HG03045 (cell line): Measurements from ENCODE around the gene OR2AG2.

ENCODE experiments used
- ATAC-seq: cut with Tn5 transposase; IDR thresholded peaks from one replicate; pipeline ENCODE4 v1.9.1; 2021; ENCODE audit warnings: mild to moderate bottlenecking, moderate library complexity; ENCODE audit not compliant: unreplicated experiment

OR2AG2 gene

DNA sequence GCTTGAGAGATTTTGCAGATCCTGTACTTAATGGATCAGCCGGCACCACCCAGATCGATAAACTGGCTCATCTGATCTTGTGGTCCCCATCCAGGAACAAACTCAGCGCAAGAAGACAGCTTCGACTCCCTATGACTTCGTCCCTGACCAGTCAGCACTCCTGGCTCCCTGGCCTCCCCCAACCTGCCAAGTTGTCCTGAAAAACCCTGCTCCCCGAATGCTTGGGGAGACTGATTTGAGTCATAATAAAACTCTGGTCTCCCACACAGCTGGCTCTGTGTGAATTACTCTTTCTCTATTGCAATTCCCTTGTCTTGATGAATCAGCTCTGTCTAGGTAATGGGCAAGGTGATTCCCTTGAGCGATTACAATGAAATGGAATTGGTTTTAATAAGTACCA, 29.5 kb downstream of the OR2AG2 start:
- ATAC-seq = no peak

DNA sequence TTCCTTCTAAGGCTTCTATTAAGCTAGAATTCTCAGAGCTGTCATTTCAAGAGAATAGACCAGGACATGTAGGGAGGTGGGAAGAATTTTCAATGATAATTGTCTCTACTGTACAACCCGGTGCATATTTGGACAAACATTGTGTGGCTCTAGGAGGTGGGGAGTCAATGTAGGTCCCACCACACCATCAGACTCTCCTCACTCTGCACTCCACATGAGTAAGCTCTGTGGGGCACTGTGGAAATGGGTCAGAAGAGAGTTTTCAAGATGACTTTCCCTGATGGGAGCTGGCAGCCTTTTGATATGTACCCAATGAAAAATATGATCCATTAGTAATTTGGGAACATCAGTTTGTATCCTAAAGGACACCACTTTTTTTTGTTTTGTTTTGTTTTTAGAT, 33.2 kb downstream of the OR2AG2 start:
- no peak for ATAC-seq

DNA sequence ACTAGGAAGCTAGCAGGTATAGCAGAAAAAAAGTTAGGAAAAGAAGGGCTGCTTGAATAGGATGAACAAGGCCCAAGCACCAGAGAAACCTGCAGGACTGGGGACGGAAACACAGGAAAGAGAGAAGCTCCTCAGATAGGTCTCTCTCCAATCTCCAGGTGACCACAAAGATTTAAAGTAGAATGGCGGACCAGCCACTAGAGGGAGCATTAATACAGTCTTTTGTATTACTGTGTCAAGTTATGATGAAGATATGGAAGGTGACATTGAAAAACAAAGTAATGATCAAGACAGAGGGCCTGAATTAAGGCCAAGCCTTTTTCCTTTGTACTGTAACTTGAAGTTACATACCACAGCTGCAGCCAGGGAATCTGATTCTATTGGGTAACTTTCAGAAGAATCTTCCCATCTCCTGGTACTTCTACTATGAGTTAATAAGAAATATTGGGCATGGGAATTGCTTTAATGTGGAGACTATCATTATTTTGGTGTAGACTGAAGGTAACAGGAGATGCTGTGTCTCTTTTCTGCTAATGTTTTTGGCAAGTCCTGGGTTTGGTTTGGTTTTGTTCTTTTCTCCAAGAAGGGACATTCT, 33.8 kb downstream of the OR2AG2 start:
- ATAC-seq = peak; percentile 73

DNA sequence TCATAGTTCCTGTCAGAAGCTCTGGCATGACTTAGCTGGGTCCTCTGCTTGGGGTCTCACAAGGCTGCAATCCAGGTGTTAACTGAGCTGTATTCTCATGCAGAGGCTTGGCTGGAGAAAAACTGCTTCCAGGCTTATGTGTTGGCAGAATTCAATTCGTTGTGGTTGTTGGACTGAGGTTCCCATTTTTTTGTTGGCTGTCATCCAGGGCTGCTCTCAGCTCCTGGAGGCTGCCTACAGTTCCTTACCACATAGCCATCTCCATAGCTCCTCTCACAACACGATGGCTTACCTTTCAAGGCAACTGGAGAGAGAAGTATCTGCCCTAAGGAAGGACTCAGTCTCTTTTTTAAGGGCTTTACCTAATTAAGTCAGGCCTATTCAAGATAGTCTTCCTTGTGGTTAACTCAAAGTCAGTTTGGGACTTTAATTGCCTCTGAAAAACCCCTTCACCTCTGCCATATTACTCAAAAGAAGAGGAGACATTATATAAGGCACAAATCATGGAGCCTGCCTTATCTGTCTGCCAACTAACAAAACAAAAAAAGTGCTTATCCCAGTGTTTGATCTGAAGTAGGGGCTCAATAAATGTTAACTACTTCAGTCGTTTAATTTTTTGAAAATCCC, 35.2 kb downstream of the OR2AG2 start:
- no peak for ATAC-seq

DNA sequence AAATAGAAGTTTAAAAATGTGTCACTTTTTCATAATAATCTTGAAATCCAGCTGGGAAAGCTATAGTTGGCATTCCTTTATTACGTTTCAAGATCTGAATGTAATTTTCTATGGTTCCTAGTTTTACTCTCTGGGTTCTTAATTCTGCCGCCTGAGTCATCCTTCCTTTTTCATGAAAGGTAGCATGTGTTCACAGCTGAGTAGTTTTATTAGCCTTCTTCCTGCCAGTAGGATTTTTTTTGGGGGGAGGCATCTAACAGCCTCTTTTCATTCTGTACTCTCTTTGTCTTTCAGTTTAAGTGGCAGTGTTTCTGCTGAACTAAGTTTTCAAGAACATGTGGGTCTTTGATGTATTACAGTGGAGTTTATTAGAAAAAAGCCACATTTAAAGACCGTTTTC, 36.5 kb downstream of the OR2AG2 start:
- ATAC-seq = no peak

DNA sequence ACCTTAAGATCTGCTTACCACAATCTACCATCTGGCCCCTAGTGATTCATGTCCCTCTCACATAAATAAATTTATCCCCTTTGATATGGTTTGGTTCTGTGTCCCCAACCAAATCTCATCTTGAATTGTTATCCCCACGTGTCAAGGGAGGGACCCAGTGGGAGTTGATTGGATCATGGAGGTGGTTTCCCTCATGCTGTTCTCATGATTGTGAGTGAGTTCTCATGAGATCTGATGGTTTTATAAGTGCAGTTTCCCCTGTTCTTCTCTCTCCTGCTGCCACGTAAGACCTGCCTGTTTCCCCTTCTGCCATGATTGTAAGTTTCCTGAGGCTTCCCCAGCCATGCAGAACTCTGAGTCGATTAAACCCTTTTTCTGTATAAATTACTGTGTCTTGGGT, 37.2 kb downstream of the OR2AG2 start:
- ATAC-seq = no peak

DNA sequence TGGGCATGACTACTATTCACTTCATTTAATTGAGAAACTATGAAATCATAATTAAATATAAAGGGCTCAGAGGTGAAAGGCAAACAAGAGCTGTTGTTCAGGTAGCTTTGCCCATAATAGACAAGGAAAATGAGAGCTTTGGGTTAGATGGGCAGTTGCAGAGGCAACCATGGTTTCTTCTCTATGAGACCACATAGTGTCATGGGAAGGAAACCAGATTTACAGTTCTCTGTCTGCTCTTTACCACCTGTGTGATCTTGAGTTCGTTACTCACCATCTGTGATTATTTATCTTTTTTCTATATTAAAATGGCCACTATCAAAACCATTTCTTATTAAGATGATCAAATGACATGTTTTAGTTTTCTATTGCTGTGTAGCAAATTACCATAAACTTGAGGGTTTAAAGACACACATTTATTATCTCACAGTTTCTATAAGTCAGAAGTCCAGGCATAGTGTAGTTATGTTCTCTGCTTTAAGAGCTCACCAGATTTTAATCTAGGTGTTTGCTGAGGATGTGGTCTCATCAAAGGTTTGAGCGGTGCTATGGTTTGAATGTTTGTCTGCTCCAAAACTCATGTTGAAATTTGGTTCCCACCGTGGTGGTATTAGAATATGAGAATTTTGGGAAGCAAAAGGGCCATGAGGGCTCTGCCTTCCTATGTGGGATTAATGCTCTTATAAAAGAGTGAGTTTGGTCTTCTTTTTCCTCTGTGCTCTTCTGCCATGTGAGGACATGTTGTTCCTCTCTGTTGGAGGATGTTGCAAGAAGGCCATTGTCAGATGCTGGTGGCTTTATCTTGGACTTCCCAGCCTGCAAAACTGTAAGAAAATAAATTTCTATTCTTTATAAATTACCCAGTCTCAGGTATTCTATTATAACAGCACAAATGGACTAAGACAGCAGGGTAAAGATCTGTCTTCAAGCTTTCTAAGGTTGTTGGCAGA, 38.2 kb downstream of the OR2AG2 start:
- ATAC-seq = no peak

DNA sequence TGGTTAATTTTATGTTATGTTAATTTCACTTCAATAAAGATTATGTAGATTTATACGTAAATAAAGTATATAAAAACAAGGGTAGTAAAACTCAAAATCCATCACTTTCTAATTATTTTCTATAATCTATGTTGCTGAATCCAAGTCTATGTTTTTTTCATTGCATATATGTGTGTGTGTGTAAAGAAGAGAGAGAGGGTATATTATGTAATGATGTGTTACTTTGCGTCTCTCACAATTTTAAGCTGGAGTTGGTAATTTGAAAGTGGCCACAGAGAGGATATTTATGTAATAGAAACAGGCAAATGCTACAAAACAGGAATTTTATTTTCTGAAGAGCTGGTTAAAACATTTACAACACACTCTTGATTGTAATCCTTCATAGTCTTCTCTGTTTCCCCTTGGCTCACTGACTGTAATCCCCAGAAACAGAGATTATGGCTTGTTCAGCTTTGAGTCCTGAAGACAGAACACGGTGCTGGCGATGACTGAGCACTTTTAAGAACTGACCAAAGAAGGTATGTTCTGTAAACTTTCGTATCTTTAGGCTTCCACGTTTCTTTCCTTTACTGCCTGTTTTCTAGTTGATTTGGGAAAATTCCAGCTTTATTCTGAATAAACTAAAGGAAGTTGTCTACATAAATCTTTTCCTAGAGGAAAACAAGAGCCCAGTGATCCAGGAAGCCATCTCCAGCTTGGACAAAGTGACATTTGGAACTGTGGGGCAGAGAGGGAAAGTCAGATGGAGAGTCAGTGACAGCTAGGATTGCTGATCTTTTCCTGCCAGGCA, 43.6 kb downstream of the OR2AG2 start:
- ATAC-seq = no peak

DNA sequence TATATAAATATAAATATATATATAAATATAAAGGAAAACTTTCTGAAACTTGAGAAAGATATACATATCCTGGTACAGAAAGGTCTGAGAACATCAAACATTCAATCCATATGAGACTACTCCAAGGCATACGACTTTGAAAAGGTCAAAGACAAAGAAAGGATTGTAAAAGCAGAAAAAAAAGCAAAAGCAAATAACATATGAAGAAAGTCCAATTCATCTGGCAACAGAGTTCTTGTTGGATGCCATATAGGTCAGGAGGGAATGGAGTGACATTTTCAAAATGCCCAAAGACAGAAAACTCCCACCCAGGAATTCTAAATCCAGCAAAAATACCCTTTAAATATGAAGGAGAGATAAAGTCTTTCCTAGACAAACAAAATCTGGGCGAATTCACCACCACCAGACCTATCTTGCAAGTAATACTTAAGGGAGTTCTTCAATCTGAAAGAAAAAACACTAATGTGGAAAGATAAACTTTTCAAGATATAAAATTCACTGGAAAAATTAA, 46.3 kb downstream of the OR2AG2 start:
- no peak for ATAC-seq

DNA sequence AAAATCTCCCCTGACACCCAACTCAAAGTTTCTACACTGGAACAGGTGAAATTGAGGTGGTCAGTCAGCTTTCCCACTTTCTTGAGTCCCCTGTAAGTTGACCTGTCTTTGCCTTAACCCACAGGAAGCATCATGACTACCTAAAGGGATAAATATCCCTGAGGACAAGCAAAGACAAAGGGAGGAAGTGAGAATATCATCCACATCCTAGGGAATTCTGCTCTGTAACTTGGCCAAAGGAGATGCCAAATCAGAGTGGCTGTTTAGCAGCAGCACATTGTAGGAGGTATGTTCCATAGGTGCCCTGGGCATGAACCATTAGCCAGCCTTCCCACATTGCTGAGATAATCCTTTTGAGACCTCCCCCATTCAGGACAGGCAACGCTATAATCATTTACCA, 47.8 kb downstream of the OR2AG2 start:
- no peak for ATAC-seq

DNA sequence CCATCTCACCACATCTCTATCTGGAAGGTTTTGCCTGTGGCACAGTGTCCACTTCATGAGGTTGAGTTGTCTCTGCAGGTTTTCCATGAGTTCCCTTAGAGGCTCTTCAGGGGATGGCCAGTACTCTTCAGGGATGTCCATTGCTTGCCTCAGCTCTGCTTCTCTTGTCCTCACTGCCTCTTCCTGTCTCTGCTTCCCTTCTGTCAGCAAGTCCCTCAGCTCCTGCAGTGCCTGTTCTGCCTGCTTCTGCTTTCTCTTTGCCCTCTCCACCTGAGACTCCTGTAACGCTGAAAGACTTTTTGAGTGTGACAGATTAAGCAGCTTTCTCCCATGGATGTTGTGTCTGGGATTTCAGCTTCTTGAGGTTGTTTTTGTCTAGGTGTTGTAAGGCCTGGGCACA, 50.4 kb downstream of the OR2AG2 start:
- ATAC-seq = no peak

DNA sequence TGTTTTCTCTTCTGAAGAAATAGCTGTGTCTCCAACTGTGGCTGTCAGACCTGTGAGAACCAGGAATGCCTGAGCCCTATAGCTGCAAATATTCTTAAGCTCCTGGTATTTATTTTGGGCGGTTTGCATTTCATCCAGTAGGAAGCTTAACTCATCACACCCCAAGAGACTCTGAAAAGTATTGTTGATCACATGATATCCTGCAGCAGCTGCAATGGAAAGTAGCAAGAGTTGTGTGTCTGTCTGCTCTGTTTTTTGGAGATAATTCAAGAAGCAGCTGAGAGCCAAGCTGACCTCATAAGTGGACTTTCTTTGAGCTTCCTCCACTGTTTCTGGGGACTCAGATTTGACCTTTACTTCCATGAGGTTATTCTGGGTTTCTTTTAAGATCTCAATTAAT, 52.2 kb downstream of the OR2AG2 start:
- no peak for ATAC-seq

DNA sequence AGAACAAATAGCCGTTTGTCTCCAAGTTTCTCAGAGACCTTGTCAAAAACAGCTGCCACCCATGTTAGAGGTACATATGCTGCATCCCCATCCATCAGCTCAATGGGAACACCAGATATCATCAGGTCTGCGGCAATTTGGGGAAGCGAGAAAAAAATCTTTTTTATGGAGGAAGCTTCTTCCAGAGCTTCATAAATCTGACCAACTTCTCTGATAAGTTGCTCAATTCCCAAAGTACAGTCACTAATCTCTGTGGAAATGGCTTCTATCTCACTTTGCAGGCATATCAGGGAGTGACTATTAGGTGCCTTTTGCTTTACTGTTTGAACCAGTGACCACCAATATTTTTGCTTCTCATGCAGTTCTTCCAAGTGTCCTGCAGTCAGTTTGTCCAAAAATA, 54.4 kb downstream of the OR2AG2 start:
- no peak for ATAC-seq
